NCI-H510A (cell line): ENCODE measurements around the gene PTH1R.

ENCODE experiments used
- DNase-seq: peaks from one replicate; lab custom pipeline; 2025; lab: John Stamatoyannopoulos, UW

Gene PTH1R

GRCh38 chr3:46864061-46864881 is 13.2 kb upstream of the PTH1R start:
- no peak for DNase-seq

- DNase-seq, result no peak
Observed at GRCh38 chr3:46865031-46865507, 12.5 kb upstream of the PTH1R start.

GRCh38 chr3:46865546-46865945 is 12.0 kb upstream of the PTH1R start:
- no peak for DNase-seq

- no peak for DNase-seq
Observed at GRCh38 chr3:46866032-46866595, 11.4 kb upstream of the PTH1R start.

- DNase-seq, result no peak
Observed at GRCh38 chr3:46866720-46867549, 10.6 kb upstream of the PTH1R start.

GRCh38 chr3:46867550-46867898 is 10.0 kb upstream of the PTH1R start:
- DNase-seq, result no peak

GRCh38 chr3:46868287-46868686 is 9.2 kb upstream of the PTH1R start:
- no peak for DNase-seq

GRCh38 chr3:46868948-46869347 is 8.6 kb upstream of the PTH1R start:
- no peak for DNase-seq

- DNase-seq, result no peak
Observed at GRCh38 chr3:46869440-46869839, 8.1 kb upstream of the PTH1R start.

GRCh38 chr3:46870651-46871050 is 6.9 kb upstream of the PTH1R start:
- no peak for DNase-seq

GRCh38 chr3:46871222-46871621 is 6.3 kb upstream of the PTH1R start:
- DNase-seq, result no peak

- DNase-seq, result no peak
Observed at GRCh38 chr3:46873521-46873920, 4.0 kb upstream of the PTH1R start.

- DNase-seq, result no peak
Observed at GRCh38 chr3:46874430-46874829, 3.1 kb upstream of the PTH1R start.

- no peak for DNase-seq
Observed at GRCh38 chr3:46875560-46875959, 2.0 kb upstream of the PTH1R start.

GRCh38 chr3:46876313-46877300 is 914 bp upstream of the PTH1R start:
- no peak for DNase-seq

GRCh38 chr3:46878781-46879436 is 1.4 kb downstream of the PTH1R start:
- DNase-seq, result no peak

GRCh38 chr3:46880884-46881595 is 3.5 kb downstream of the PTH1R start:
- DNase-seq, result no peak

GRCh38 chr3:46881596-46882376 is 4.3 kb downstream of the PTH1R start:
- DNase-seq, result no peak

- DNase-seq, result no peak
Observed at GRCh38 chr3:46882377-46883053, 5.0 kb downstream of the PTH1R start.
